Naive B cell (primary cell): Measurements from ENCODE around the gene AP5S1. TPM values are rescaled to one million over a fixed set of nuclear protein-coding genes. Genes with fewer than 3 reads are reported as not detected.

ENCODE experiments used
- ATAC-seq, 2 donors: fragments of 150-1000 bp; cut with Tn5 transposase; 2 replicates each; pipeline ENCODE4 v1.10.0; 2021; ENCODE audit warnings: low read depth in 2 of 2, mild to moderate bottlenecking in 2 of 2, moderate library complexity in 2 of 2
- DNase-seq: peaks from one replicate; pipeline ENCODE4 v3.0.0; 2022
- H3K27ac Mint-ChIP-seq, 6 donors: one replicate each; pipeline ENCODE4 v1.8.0; 2020 to 2022; ENCODE audit warnings: mild to moderate bottlenecking in 6 of 6, mixed read lengths in 6 of 6, moderate library complexity in 5 of 6, inconsistent platforms in 2 of 6
- H3K27me3 Mint-ChIP-seq, 3 donors: one replicate each; pipeline ENCODE4 v1.8.0; 2021 to 2022; ENCODE audit warnings: mixed read lengths in 3 of 3, mild to moderate bottlenecking in 1 of 3
- H3K36me3 Mint-ChIP-seq, 2 donors: one replicate each; pipeline ENCODE4 v1.8.0; 2020 to 2022; ENCODE audit warnings: mixed read lengths in 2 of 2, inconsistent platforms in 1 of 2, mild to moderate bottlenecking in 1 of 2
- H3K4me1 Mint-ChIP-seq, 3 donors: one replicate each; pipeline ENCODE4 v1.8.0; 2020 to 2022; ENCODE audit warnings: mixed read lengths in 3 of 3, inconsistent platforms in 1 of 3, mild to moderate bottlenecking in 1 of 3, moderate library complexity in 1 of 3
- H3K4me3 Mint-ChIP-seq, 8 donors: one replicate each; pipeline ENCODE4 v1.8.0; 2020 to 2022; ENCODE audit warnings: mild to moderate bottlenecking in 8 of 8, mixed read lengths in 8 of 8, moderate library complexity in 8 of 8, inconsistent platforms in 2 of 8
- H3K9me3 Mint-ChIP-seq, 7 donors: one replicate each; pipeline ENCODE4 v1.8.0; 2020 to 2022; ENCODE audit warnings: mixed read lengths in 7 of 7, mild to moderate bottlenecking in 5 of 7, inconsistent platforms in 2 of 7, moderate library complexity in 1 of 7
- polyA plus RNA-seq, 6 donors: library from polyadenylated mRNA; unstranded; fragments of 300-500 nt; fragmentation: Illumina TruSeq; gene quantifications; one replicate each; pipeline ENCODE4 v1.2.3, GENCODE V29; 2021; ENCODE audit warnings: low read depth in 6 of 6

The AP5S1 gene
- polyA plus RNA-seq, 6 donors from 2014 or later: 11.1 to 33.6 (median 13.5) TPM

DNA sequence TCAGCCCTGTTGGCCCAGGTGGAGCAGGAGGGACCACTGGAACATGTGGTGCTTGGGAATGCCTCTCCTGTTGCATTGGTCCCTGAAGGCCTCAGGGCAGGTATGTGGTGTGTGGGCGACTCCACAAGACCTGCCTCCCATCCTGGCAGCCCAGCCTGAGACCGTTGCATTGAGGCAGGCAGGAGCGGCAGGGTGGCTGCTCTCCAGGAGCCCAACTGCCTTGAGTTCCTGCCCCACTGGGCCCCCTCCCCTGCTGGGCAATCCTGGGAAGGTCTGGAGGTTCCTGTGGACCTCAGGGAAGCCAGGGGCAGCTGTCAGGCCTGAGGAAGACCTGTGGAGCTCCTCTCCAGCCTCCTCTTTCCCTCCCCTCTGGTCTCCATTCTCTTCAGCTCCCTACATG lies 46.1 kb downstream of the AP5S1 start:
- Mint-ChIP-seq H3K9me3 (no peaks in the 10 kb centered on the region), H3K27me3 (no peaks in the 10 kb centered on the region), H3K27ac (no peak overlapping the region), H3K36me3 (peaks cover 9 to 24% of the 10 kb centered on the region in 2 donors), H3K4me1 (peaks cover 2 to 15% (median 10%) of the 10 kb centered on the region in 3 donors), H3K4me3 (no peak overlapping the region)
- no peak for ATAC-seq
- DNase-seq: no peak

DNA sequence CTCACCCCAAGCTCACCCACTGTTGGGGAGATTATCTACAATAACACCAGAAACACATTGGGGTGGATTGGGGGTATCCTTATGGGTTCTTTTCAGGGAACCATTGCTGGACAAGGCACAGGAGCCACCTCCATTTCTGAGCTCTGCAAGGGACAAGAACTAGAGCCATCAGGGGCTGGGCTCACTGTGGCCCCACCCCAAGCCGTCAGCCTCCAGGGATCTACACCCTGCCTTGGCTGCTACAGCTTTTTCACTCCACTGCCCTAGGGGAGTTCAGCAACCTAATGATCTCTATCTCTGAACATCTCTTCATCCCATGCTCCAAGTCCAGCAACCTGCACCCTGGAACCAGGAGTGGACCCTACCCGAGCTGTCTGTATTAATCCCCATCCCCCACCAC lies 47.5 kb downstream of the AP5S1 start:
- peaks cover 13 to 17% (median 15%) of the 10 kb centered on the region in 3 donors for H3K4me1 Mint-ChIP-seq
- H3K36me3 Mint-ChIP-seq: peaks cover 5 to 13% of the 10 kb centered on the region in 2 donors
- H3K27ac Mint-ChIP-seq: peak overlapping the region in 3 of 6 donors; percentile 17 to 85 (median 50)
- ATAC-seq (no peak), DNase-seq (no peak)
- H3K9me3 Mint-ChIP-seq: no peaks in the 10 kb centered on the region
- H3K4me3 Mint-ChIP-seq: no peak overlapping the region
- no peaks in the 10 kb centered on the region for H3K27me3 Mint-ChIP-seq

DNA sequence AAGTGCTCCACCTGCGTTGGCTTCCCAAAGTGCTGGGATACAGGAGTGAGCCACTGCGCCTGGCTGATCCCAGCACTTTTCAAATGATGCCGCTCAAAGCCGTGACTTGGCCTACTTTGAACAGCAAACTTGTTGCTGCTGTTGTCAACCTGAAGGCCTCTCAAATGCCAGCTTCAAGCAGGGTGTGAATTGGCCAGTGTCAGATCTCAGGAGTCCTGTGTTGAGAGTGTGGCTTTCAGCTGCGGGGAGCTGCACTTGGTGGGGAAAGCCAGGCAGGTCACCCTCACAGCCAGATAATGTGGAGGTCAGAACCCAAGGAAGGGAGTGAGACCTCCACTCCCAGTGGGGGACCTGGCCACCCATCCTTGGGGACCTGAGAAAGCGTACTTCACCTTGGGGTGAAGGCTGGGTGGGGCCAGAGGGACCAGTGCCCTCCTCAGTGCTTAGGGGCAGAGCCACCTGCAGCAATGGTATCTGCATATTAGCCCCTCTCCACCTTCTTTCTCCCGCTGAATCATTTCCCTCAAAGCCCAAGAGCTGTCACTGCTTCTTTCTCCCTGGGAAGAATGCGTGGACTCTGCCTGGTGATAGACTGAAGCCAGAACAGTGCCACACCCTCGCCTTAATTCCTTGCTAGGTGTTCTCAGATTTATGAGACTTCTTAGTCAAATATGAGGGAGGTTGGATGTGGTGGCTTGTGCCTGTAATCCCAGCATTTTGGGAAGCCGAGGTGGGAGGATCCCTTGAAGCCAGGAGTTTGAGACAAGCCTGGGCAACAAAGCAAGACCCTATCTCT lies 49.7 kb downstream of the AP5S1 start:
- H3K36me3 Mint-ChIP-seq: no peaks in the 10 kb centered on the region
- no peak for DNase-seq
- peaks cover 19 to 23% (median 23%) of the 10 kb centered on the region in 3 donors for H3K4me1 Mint-ChIP-seq
- no peaks in the 10 kb centered on the region for H3K9me3 Mint-ChIP-seq
- H3K4me3 Mint-ChIP-seq: no peak overlapping the region
- peak overlapping the region in 1 of 6 donors; percentile 42 for H3K27ac Mint-ChIP-seq
- H3K27me3 Mint-ChIP-seq: no peaks in the 10 kb centered on the region
- no peak for ATAC-seq

DNA sequence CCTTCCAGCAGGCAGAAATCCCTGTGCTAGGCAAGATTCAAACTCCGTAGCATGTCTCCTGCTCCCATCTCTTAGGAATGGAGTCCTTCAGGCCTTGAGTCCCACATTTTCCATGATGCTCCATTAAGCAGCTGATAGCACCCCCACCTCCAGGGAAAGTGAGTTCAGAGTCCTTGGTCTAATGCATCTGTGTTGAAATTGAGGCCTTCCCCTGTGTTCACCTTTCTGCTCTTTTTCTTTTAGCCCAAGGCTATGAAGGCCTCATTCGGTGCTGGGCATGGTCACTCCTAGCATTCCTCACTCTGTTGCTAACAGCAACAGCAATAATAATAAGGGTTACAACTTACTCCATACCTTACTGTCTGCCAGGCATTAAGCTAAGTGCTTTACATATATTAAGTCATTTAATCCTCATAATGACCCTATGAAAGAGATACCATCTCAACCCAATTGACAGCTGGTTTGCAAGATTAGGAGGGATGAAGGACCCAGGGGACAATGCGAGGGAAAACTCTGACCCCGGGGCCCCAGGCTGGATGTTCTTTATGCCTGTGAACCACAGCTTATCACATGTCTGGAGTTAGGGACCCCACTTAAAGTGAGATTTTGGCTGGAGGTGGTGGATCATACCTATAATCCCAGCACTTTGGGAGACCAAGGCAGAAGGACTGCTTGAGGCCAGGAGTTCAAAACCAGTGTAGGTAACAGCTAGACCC lies 51.4 kb downstream of the AP5S1 start:
- H3K27me3 Mint-ChIP-seq: no peaks in the 10 kb centered on the region
- H3K4me1 Mint-ChIP-seq: peaks cover 16 to 30% (median 26%) of the 10 kb centered on the region in 3 donors
- H3K36me3 Mint-ChIP-seq: no peaks in the 10 kb centered on the region
- DNase-seq (no peak), ATAC-seq (no peak)
- peak overlapping the region in 1 of 6 donors; percentile 39 for H3K27ac Mint-ChIP-seq
- peak overlapping the region in 1 of 8 donors; percentile 13 for H3K4me3 Mint-ChIP-seq
- H3K9me3 Mint-ChIP-seq: no peaks in the 10 kb centered on the region

DNA sequence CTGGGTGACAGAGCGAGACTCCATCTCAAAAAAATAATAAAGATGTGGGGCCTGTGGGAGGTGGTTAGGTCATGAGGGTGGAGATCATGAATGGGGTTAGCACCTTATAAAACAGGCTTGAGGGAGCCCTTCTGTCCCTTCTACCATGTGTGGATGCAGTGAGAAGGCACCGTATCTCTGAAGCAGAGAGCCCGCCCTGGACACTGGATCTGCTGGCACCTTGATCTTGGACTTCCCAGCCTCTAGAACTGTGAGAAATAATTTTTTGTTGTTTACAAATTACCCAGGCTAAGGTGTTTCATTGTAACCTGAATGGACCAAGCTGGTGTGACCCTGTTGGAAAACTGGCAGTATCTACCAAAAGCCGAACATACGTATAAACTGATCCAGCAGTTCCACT lies 53.2 kb downstream of the AP5S1 start:
- Mint-ChIP-seq H3K4me1 (peaks cover 14 to 34% (median 22%) of the 10 kb centered on the region in 3 donors), H3K4me3 (no peak overlapping the region), H3K27ac (peak overlapping the region in 2 of 6 donors; percentile 58 to 89), H3K27me3 (no peaks in the 10 kb centered on the region), H3K9me3 (no peaks in the 10 kb centered on the region), H3K36me3 (no peaks in the 10 kb centered on the region)
- DNase-seq (no peak), ATAC-seq (no peak)

DNA sequence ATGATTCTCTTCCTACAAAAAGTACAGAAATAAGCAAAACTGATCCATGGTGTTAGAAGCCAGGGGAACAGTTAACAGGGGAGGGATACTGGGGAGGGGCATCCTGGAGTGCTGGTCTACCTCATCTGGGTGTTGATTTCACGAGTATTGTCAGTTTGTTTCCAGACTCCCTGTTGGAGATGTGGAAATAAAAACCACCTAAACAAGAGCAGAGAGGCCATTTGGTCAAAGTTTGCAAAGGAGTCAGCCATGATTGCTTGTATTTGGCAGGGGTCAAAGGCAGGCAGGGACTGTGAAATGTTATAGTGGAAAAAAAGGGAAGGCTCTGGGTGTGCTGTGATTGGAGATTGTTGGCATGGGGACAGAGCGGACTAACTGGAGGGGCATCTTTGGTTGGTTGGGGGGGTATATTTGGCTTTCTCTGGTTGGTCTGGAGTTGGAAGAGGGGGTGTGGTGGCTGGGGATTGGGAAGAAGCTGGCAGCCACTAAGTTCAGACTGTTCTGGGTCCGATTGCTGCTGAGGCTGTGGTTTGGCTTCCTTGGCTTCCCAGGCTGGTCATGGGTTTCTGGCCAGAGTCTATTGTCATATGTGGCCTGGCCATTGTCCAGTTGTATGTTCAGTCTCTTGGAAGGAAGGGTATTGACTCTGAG lies 54.0 kb downstream of the AP5S1 start:
- H3K36me3 Mint-ChIP-seq: no peaks in the 10 kb centered on the region

DNA sequence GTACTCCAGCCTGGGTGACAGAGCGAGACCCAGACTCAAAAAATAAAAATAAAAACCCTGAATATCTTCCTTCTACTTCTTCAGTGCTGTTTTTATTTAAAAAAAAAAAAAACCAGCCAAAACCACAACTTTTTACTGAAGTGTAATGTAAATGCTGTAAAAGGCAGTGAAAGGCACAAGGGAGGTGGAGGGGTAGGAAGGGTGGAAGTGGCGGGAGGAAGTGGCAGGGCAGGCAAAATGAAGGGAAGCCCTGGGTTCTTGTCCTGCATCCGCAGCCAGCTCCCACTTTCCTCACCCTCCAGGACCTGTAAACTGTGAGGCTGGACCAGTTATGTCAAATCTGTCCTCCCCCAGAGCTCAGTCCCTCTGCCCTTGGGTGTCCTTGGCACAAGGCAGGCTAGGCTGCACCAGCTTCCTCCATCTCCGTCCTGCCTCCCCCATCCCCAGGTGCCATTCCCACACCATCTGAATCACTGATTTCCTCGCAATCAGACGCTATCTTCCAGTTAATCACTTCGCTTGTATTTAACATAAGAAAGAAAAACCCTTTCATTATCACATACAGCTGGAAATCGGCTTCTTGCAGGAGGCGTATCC lies 55.1 kb downstream of the AP5S1 start:
- ATAC-seq: no peak
- no peaks in the 10 kb centered on the region for H3K36me3 Mint-ChIP-seq
- peak overlapping the region in 1 of 6 donors; percentile 24 for H3K27ac Mint-ChIP-seq
- H3K9me3 Mint-ChIP-seq: no peaks in the 10 kb centered on the region
- no peak for DNase-seq
- H3K4me3 Mint-ChIP-seq: no peak overlapping the region
- no peaks in the 10 kb centered on the region for H3K27me3 Mint-ChIP-seq
- H3K4me1 Mint-ChIP-seq: peaks cover 14 to 34% (median 22%) of the 10 kb centered on the region in 3 donors

More for the DNA sequence above, 54.0 kb downstream of the AP5S1 start:
- DNase-seq (no peak), ATAC-seq (no peak)
- Mint-ChIP-seq H3K9me3 (no peaks in the 10 kb centered on the region), H3K27me3 (no peaks in the 10 kb centered on the region), H3K4me1 (peaks cover 14 to 34% (median 22%) of the 10 kb centered on the region in 3 donors), H3K27ac (peak overlapping the region in 2 of 6 donors; percentile 74 to 77), H3K4me3 (no peak overlapping the region)

DNA sequence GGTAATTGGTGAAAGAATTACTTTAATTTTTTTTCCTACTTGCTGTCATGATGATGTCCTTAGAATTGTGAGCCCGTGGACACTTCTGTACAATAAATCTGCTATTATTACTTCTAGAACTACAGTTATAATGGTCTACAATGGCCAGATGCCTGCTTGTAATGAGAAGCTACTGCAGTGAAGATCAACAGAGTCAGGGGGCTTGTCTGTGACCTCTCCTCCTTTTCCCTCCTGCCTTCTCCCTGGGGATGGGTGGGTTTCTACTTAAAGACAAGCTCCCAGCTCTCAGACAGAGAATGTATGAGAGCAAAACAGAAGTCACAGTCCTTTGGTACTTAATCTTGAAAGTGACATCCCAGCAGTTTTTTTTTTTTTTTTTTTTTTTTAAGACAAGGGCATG lies 55.7 kb downstream of the AP5S1 start:
- Mint-ChIP-seq H3K27ac (no peak overlapping the region), H3K4me3 (no peak overlapping the region), H3K9me3 (no peaks in the 10 kb centered on the region), H3K27me3 (no peaks in the 10 kb centered on the region), H3K36me3 (no peaks in the 10 kb centered on the region), H3K4me1 (peaks cover 10 to 34% (median 18%) of the 10 kb centered on the region in 3 donors)
- no peak for DNase-seq
- no peak for ATAC-seq

DNA sequence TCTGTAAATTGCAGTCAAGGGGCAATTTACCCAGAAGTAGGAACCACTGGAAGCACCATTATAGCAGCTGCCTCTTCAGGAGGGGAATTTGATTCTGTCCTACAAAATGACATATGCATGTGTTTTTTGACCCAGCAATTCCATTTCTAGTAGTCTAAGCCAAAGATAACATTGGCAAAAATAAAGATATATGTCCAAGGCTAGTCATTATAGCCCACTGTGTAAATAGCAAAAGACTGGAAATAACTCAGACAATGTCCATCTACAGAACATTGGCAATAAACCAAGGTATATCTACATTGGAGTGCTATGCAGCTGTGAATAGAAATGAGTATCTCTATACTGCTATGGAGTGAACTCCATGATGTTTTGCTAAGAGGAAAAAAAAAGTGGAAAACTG lies 56.3 kb downstream of the AP5S1 start:
- no peaks in the 10 kb centered on the region for H3K27me3 Mint-ChIP-seq
- DNase-seq (no peak), ATAC-seq (no peak)
- peak overlapping the region in 1 of 8 donors; percentile 21 for H3K4me3 Mint-ChIP-seq
- no peaks in the 10 kb centered on the region for H3K9me3 Mint-ChIP-seq
- peaks cover 9 to 36% (median 18%) of the 10 kb centered on the region in 3 donors for H3K4me1 Mint-ChIP-seq
- no peaks in the 10 kb centered on the region for H3K36me3 Mint-ChIP-seq
- peak overlapping the region in 1 of 6 donors; percentile 57 for H3K27ac Mint-ChIP-seq

Other genes starting within 250 kb of the AP5S1 start
- not detected for gene GFRA4, start 157.1 kb upstream of the AP5S1 start, polyA plus RNA-seq
- gene ADAM33, start 138.5 kb upstream of the AP5S1 start, polyA plus RNA-seq: not detected
- not detected for gene SIGLEC1, start 107.9 kb upstream of the AP5S1 start, polyA plus RNA-seq
- not detected for gene HSPA12B, start 87.9 kb upstream of the AP5S1 start, polyA plus RNA-seq
- 10 to 100 TPM; 17.3 to 24.9 (median 20.8) TPM for gene ADISSP, start 52.8 kb upstream of the AP5S1 start, polyA plus RNA-seq
- not detected for gene SPEF1, start 39.1 kb upstream of the AP5S1 start, polyA plus RNA-seq
- 1 to 10 TPM in 5 of 6 donors, under 1 TPM in 1; 0.27 to 2.2 (median 1.6) TPM for gene CENPB, start 33.8 kb upstream of the AP5S1 start, polyA plus RNA-seq
- 10 to 100 TPM; 13.0 to 22.1 (median 19.5) TPM for gene CDC25B, start 24.2 kb upstream of the AP5S1 start, polyA plus RNA-seq
- 1 to 10 TPM; 2.6 to 9.9 (median 3.2) TPM for gene MAVS, start 26.3 kb downstream of the AP5S1 start, polyA plus RNA-seq
- gene PANK2, start 68.8 kb downstream of the AP5S1 start, polyA plus RNA-seq: 10 to 100 TPM; 34.8 to 57.7 (median 45.9) TPM
- 1 to 10 TPM; 4.3 to 9.9 (median 6.9) TPM for gene RNF24, start 195.0 kb downstream of the AP5S1 start, polyA plus RNA-seq